BLaER1 treated with 17β-estradiol and CSF1 and Interleukin-3, amounts not matched to agents 10 nM and 100 nM (cell line): Measurements from ENCODE around the gene APBB2.
A peak's percentile ranks its signal among the peaks of the same experiment; 100 is the strongest.

Source experiments
- H3K27ac ChIP-seq, 11 experiments: shearing (Covaris generic); formaldehyde crosslinking; 2 replicates each; pipeline ENCODE4 v1.8.1; 2022
- H3K27me3 ChIP-seq, 11 experiments: shearing (Covaris generic); formaldehyde crosslinking; 2 replicates each; pipeline ENCODE4 v1.8.1; 2022
- H3K36me3 ChIP-seq, 11 experiments: shearing (Covaris generic); formaldehyde crosslinking; 2 replicates each; pipeline ENCODE4 v1.8.1; 2022
- H3K4me1 ChIP-seq, 10 experiments: shearing (Covaris generic); formaldehyde crosslinking; 2 replicates each; pipeline ENCODE4 v1.8.1; 2022
- H3K4me2 ChIP-seq, 11 experiments: shearing (Covaris generic); formaldehyde crosslinking; 2 replicates each; pipeline ENCODE4 v1.8.1; 2022
- H3K4me3 ChIP-seq, 10 experiments: shearing (Covaris generic); formaldehyde crosslinking; 2 replicates each; pipeline ENCODE4 v1.8.1; 2022
- H3K9ac ChIP-seq, 11 experiments: shearing (Covaris generic); formaldehyde crosslinking; 2 replicates each; pipeline ENCODE4 v1.8.1; 2022
- H3K9me3 ChIP-seq, 11 experiments: shearing (Covaris generic); formaldehyde crosslinking; replicated peaks in 1 of 11; 2 replicates each; pipeline ENCODE4 v1.8.1; 2022
- H4K20me1 ChIP-seq, 11 experiments: shearing (Covaris generic); formaldehyde crosslinking; 2 replicates each; pipeline ENCODE4 v1.8.1; 2022
- Cebpa-rat ChIP-seq, 11 experiments: shearing (Covaris generic); IDR thresholded peaks; 2 replicates each; pipeline ENCODE4 v1.8.1; 2022

Gene APBB2

GRCh38 chr4:40969501-40969900 lies 244.8 kb downstream of the APBB2 start:
- Histone ChIP-seq H3K36me3 (peaks cover 13 to 21% (median 18%) of the 10 kb centered on the region in 11 experiments; a peak in 21 of 22 replicates), H3K9me3 (peaks cover 22 to 31% (median 25%) of the 10 kb centered on the region in 11 experiments), H3K27me3 (no peaks in the 10 kb centered on the region), H3K4me1 (peaks cover 0 to 9% (median 0%) of the 10 kb centered on the region in 10 experiments; a peak in 4 of 20 replicates), H3K4me2 (no peak overlapping the region), H3K9ac (no peak overlapping the region), H4K20me1 (no peaks in the 10 kb centered on the region), H3K27ac (no peak overlapping the region), H3K4me3 (no peak overlapping the region)
- TF ChIP-seq Cebpa-rat (IDR thresholded peaks at IDR 0.05), result no peak

- peak overlapping the region in 1 of 10 experiments; percentile 8; a peak in 1 of 20 replicates for H3K4me3 ChIP-seq
- H3K4me1 ChIP-seq, result peaks cover 16 to 25% (median 19%) of the 10 kb centered on the region in 10 experiments; a peak in 18 of 20 replicates
- no peak for TF ChIP-seq Cebpa-rat (IDR thresholded peaks at IDR 0.05)
- peaks cover 13 to 21% (median 18%) of the 10 kb centered on the region in 11 experiments; a peak in 21 of 22 replicates for H3K36me3 ChIP-seq
- H3K27me3 ChIP-seq, result no peaks in the 10 kb centered on the region
- peaks cover 22 to 31% (median 25%) of the 10 kb centered on the region in 11 experiments for H3K9me3 ChIP-seq
- H3K27ac ChIP-seq, result no peak overlapping the region
- no peak overlapping the region for H3K4me2 ChIP-seq
- H4K20me1 ChIP-seq, result no peaks in the 10 kb centered on the region
- no peak overlapping the region for H3K9ac ChIP-seq
Observed at GRCh38 chr4:40967550-40967949, 246.8 kb downstream of the APBB2 start.

GRCh38 chr4:40966091-40966490 lies 248.3 kb downstream of the APBB2 start:
- Histone ChIP-seq H4K20me1 (no peaks in the 10 kb centered on the region), H3K4me2 (no peak overlapping the region), H3K27ac (no peak overlapping the region), H3K4me3 (no peak overlapping the region), H3K9me3 (peaks cover 22 to 31% (median 26%) of the 10 kb centered on the region in 11 experiments), H3K27me3 (no peaks in the 10 kb centered on the region), H3K4me1 (peaks cover 17 to 26% (median 20%) of the 10 kb centered on the region in 10 experiments; a peak in 18 of 20 replicates), H3K36me3 (peaks cover 13 to 21% (median 18%) of the 10 kb centered on the region in 11 experiments; a peak in 21 of 22 replicates), H3K9ac (no peak overlapping the region)
- no peak for TF ChIP-seq Cebpa-rat (IDR thresholded peaks at IDR 0.05)

- peaks cover 22 to 36% (median 32%) of the 10 kb centered on the region in 11 experiments for H3K9me3 ChIP-seq
- H3K27me3 ChIP-seq, result no peaks in the 10 kb centered on the region
- H3K36me3 ChIP-seq, result peaks cover 13 to 26% (median 19%) of the 10 kb centered on the region in 11 experiments; a peak in 21 of 22 replicates
- TF ChIP-seq Cebpa-rat (IDR thresholded peaks at IDR 0.05), result no peak
- no peak overlapping the region for H3K4me3 ChIP-seq
- H3K9ac ChIP-seq, result peak overlapping the region in 2 of 11 experiments; percentile 1 to 10; a peak in 1 of 22 replicates
- peak overlapping the region in 5 of 11 experiments; percentile 8 to 52 (median 40); a peak in 7 of 22 replicates for H3K27ac ChIP-seq
- peaks cover 17 to 26% (median 20%) of the 10 kb centered on the region in 10 experiments; a peak in 18 of 20 replicates for H3K4me1 ChIP-seq
- H3K4me2 ChIP-seq, result peak overlapping the region in 9 of 11 experiments; percentile 45 to 57 (median 50); a peak in 16 of 22 replicates
- H4K20me1 ChIP-seq, result no peaks in the 10 kb centered on the region
Observed at GRCh38 chr4:40963897-40964478, 250.4 kb downstream of the APBB2 start.

- TF ChIP-seq Cebpa-rat (IDR thresholded peaks at IDR 0.05), result no peak
- peaks cover 14 to 24% (median 20%) of the 10 kb centered on the region in 10 experiments; a peak in 18 of 20 replicates for H3K4me1 ChIP-seq
- H4K20me1 ChIP-seq, result no peaks in the 10 kb centered on the region
- H3K9ac ChIP-seq, result no peak overlapping the region
- H3K27ac ChIP-seq, result peak overlapping the region in 4 of 11 experiments; percentile 32 to 52 (median 40); a peak in 8 of 22 replicates
- H3K4me2 ChIP-seq, result peak overlapping the region in 10 of 11 experiments; percentile 31 to 57 (median 50); a peak in 19 of 22 replicates
- peaks cover 17 to 29% (median 25%) of the 10 kb centered on the region in 11 experiments for H3K9me3 ChIP-seq
- H3K36me3 ChIP-seq, result peaks cover 12 to 22% (median 16%) of the 10 kb centered on the region in 11 experiments; a peak in 21 of 22 replicates
- no peak overlapping the region for H3K4me3 ChIP-seq
- H3K27me3 ChIP-seq, result no peaks in the 10 kb centered on the region
Observed at GRCh38 chr4:40962551-40963180, 251.7 kb downstream of the APBB2 start.

- Histone ChIP-seq H3K27ac (no peak overlapping the region), H3K4me2 (no peak overlapping the region), H3K4me1 (peaks cover 14 to 24% (median 20%) of the 10 kb centered on the region in 10 experiments; a peak in 18 of 20 replicates), H3K9ac (no peak overlapping the region), H3K27me3 (no peaks in the 10 kb centered on the region), H3K9me3 (peaks cover 0 to 12% (median 7%) of the 10 kb centered on the region in 11 experiments; a peak in 19 of 22 replicates), H3K36me3 (peaks cover 0 to 5% (median 0%) of the 10 kb centered on the region in 11 experiments; a peak in 2 of 22 replicates), H4K20me1 (no peaks in the 10 kb centered on the region), H3K4me3 (no peak overlapping the region)
- no peak for TF ChIP-seq Cebpa-rat (IDR thresholded peaks at IDR 0.05)
Observed at GRCh38 chr4:40960941-40961340, 253.4 kb downstream of the APBB2 start.

- Histone ChIP-seq H4K20me1 (no peaks in the 10 kb centered on the region), H3K9me3 (peaks cover 0 to 12% (median 7%) of the 10 kb centered on the region in 11 experiments; a peak in 19 of 22 replicates), H3K9ac (no peak overlapping the region), H3K4me2 (no peak overlapping the region), H3K4me3 (no peak overlapping the region), H3K4me1 (peaks cover 19 to 28% (median 25%) of the 10 kb centered on the region in 10 experiments), H3K36me3 (peaks cover 0 to 5% (median 0%) of the 10 kb centered on the region in 11 experiments; a peak in 2 of 22 replicates), H3K27ac (no peak overlapping the region), H3K27me3 (no peaks in the 10 kb centered on the region)
- no peak for TF ChIP-seq Cebpa-rat (IDR thresholded peaks at IDR 0.05)
Observed at GRCh38 chr4:40957281-40957680, 257.1 kb downstream of the APBB2 start.

- Histone ChIP-seq H3K4me2 (no peak overlapping the region), H4K20me1 (no peaks in the 10 kb centered on the region), H3K4me3 (no peak overlapping the region), H3K4me1 (peaks cover 19 to 28% (median 25%) of the 10 kb centered on the region in 10 experiments), H3K36me3 (peaks cover 0 to 5% (median 0%) of the 10 kb centered on the region in 11 experiments; a peak in 2 of 22 replicates), H3K9ac (no peak overlapping the region), H3K27ac (no peak overlapping the region), H3K27me3 (no peaks in the 10 kb centered on the region), H3K9me3 (peaks cover 0 to 9% (median 7%) of the 10 kb centered on the region in 11 experiments; a peak in 19 of 22 replicates)
- TF ChIP-seq Cebpa-rat (IDR thresholded peaks at IDR 0.05), result no peak
Observed at GRCh38 chr4:40956721-40957255, 257.6 kb downstream of the APBB2 start.
